Fibroblast of pulmonary artery (primary cell): Measurements from ENCODE around the gene RARS2.
"Not testable (repeated sequence)": the region's sequence is repeated elsewhere in the genome, so short reads cannot be mapped to it uniquely, and the experiment has no call there.

Experiments used
- DNase-seq: peaks from one replicate; pipeline ENCODE4 v3.0.0-alpha.2; 2010; ENCODE audit warnings: low read depth
- H3K4me3 ChIP-seq: replicated peaks from 2 replicates; pipeline ENCODE4 v1.5.1; 2011; ENCODE audit warnings: low read depth, mild to moderate bottlenecking, control low read depth, low read length, moderate library complexity
- CTCF ChIP-seq: IDR thresholded peaks from 2 replicates; pipeline ENCODE4 v1.5.1; 2011; ENCODE audit warnings: mild to moderate bottlenecking, control low read depth, low read length, inconsistent platforms; ENCODE audit errors: missing control alignments

The RARS2 gene

GRCh38 chr6:87518453-87518852 lies 71.3 kb downstream of the RARS2 start:
- no peak for TF ChIP-seq CTCF
- no peak overlapping the region for H3K4me3 ChIP-seq
- DNase-seq, result no peak

- no peak overlapping the region for H3K4me3 ChIP-seq
- DNase-seq, result peak; percentile 41
- no peak for TF ChIP-seq CTCF
Measured at GRCh38 chr6:87514831-87515230, 75.0 kb downstream of the RARS2 start.

- no peak for TF ChIP-seq CTCF
- no peak overlapping the region for H3K4me3 ChIP-seq
- DNase-seq, result peak; percentile 38
Measured at GRCh38 chr6:87504441-87504840, 85.3 kb downstream of the RARS2 start.

GRCh38 chr6:87501809-87502572 lies 87.8 kb downstream of the RARS2 start:
- TF ChIP-seq CTCF, result no peak
- no peak overlapping the region for H3K4me3 ChIP-seq
- no peak for DNase-seq

- no peak for DNase-seq
- no peak for TF ChIP-seq CTCF
- H3K4me3 ChIP-seq, result no peak overlapping the region
Measured at GRCh38 chr6:87498048-87498447, 91.7 kb downstream of the RARS2 start.

- no peak overlapping the region for H3K4me3 ChIP-seq
- DNase-seq, result no peak
- no peak for TF ChIP-seq CTCF
Measured at GRCh38 chr6:87494761-87495422, 94.9 kb downstream of the RARS2 start.

- not testable (repeated sequence) for H3K4me3 ChIP-seq, DNase-seq
Measured at GRCh38 chr6:87489326-87489725, 100.5 kb downstream of the RARS2 start.
